GM10266 (cell line): Measurements from ENCODE around the gene BCL2L2.

Experiments used
- DNase-seq: peaks from one replicate; pipeline ENCODE4 v3.0.0; 2012; ENCODE audit errors: extremely low spot score
- CTCF ChIP-seq: IDR thresholded peaks from 2 replicates; pipeline ENCODE4 v1.5.1; 2012; ENCODE audit warnings: mild to moderate bottlenecking, low read depth; ENCODE audit not compliant: control insufficient read depth, insufficient read depth; ENCODE audit errors: missing control alignments

BCL2L2 gene

GRCh38 chr14:23301288-23301968, 5.2 kb upstream of the BCL2L2 start:
- TF ChIP-seq CTCF: peak; percentile 99
- DNase-seq: peak; percentile 99

GRCh38 chr14:23301969-23302289, 4.7 kb upstream of the BCL2L2 start:
- no peak for DNase-seq
- no peak for TF ChIP-seq CTCF

DNA sequence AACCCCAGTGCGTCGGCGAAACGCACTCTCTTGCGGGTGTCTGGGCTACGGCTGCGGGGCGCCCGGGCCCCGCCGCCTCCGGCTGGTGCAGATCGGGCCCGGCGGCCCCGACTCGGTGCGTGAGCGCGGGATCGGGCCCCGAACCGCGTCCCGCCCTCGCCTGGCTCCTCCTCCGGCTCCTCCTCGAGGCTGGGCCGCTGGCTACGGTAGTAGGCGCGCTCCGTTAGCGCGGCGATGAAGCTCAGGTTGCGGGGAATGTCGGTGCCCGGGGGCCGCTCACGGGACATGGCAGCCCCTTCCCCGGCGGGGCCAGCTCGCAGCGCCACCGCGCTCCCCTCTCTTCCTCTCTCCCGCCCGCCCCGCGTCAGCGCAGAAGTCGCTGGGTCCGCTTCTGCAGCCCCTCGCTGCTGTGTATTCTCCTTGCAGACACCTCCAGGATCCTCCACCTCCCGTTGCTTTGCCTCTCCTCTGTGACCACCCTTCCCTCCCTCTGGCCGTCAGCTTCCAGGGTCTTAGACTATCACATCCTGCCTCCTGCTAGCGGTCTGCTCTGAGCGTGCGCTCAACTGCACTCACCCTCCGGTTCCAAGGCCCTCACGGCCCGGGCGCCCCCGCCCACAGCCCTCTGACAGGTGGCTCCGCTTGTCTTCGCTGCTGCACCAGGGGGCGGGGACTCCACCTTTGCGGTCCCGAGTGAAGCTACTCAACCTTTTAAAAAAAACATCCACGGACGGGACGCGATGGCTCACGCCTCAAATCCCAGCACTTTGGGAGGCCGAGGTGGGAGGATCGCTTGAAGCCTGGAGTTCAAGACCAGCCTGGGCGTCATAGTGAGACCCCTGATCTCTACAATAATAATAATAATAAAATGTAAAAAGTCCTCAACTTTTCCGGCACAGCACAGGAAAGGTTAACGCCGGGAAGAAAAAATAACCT, 4.1 kb upstream of the BCL2L2 start, which contains the start of gene PPP1R3E:
Gene PPP1R3E (minus strand): TSS at position 570 of the 936 bp plus-strand sequence. CDS start 283 bp downstream, at position 287.
- peak; percentile 80 for DNase-seq
- TF ChIP-seq CTCF: no peak

- no peak for DNase-seq
- TF ChIP-seq CTCF: no peak
Measured at GRCh38 chr14:23307146-23307530, 505 bp downstream of the BCL2L2 start.

- no peak for DNase-seq
- TF ChIP-seq CTCF: no peak
Measured at GRCh38 chr14:23307687-23308644, 1.3 kb downstream of the BCL2L2 start.

- DNase-seq: no peak
- TF ChIP-seq CTCF: no peak
Measured at GRCh38 chr14:23308721-23309445, 2.2 kb downstream of the BCL2L2 start.
